Kidney (tissue), 14 donors: Measurements from ENCODE around the gene ERCC8. TPM values are rescaled to one million over a fixed set of nuclear protein-coding genes. Genes with fewer than 3 reads are reported as not detected.
"Not testable (repeated sequence)": the region's sequence is repeated elsewhere in the genome, so short reads cannot be mapped to it uniquely, and the experiment has no call there.

Source experiments
- DNase-seq, 5 donors: peaks; one replicate each; pipeline ENCODE4 v3.0.0-alpha.2; 2013 to 2020
- FAIRE-seq: peaks from 2 replicates; lab custom pipeline; 2012; peaks lifted over from hg19 to GRCh38; lab: Jason Lieb, UNC
- H3K27ac ChIP-seq, 2 donors: one replicate each; pipeline ENCODE4 v1.7.0; 2013; ENCODE audit warnings: low read depth in 2 of 2, low read length in 2 of 2, inconsistent platforms in 1 of 2
- H3K27me3 ChIP-seq: one replicate; pipeline ENCODE4 v1.7.1; 2013; ENCODE audit warnings: low read length, inconsistent platforms; ENCODE audit not compliant: control insufficient read depth, insufficient read depth
- H3K36me3 ChIP-seq, 3 donors: one replicate each; pipeline versions ENCODE4 v1.7.0 to v1.7.1; 2013; ENCODE audit warnings: low read length in 3 of 3, control low read depth in 1 of 3, inconsistent platforms in 1 of 3; ENCODE audit not compliant: insufficient read depth in 3 of 3, control insufficient read depth in 2 of 3
- H3K4me1 ChIP-seq, 3 donors: one replicate each; pipeline versions ENCODE4 v1.7.0 to v1.7.1; 2013; ENCODE audit warnings: low read length in 3 of 3, inconsistent platforms in 1 of 3, low read depth in 1 of 3; ENCODE audit not compliant: control insufficient read depth in 2 of 3, insufficient read depth in 2 of 3
- H3K4me3 ChIP-seq, 3 donors: one replicate each; pipeline versions ENCODE4 v1.7.0 to v1.8.1; 2013; ENCODE audit warnings: low read length in 3 of 3, control low read depth in 1 of 3, inconsistent platforms in 1 of 3
- H3K9ac ChIP-seq, 3 donors: one replicate each; pipeline versions ENCODE4 v1.7.0 to v1.7.1; 2013; ENCODE audit warnings: low read length in 3 of 3, control low read depth in 1 of 3, inconsistent platforms in 1 of 3
- H3K9me3 ChIP-seq, 3 donors: one replicate each; pipeline versions ENCODE4 v1.7.0 to v1.7.1; 2013; ENCODE audit warnings: low read length in 3 of 3, control low read depth in 1 of 3, inconsistent platforms in 1 of 3; ENCODE audit not compliant: control insufficient read depth in 2 of 3, insufficient read depth in 1 of 3
- intact Hi-C: fragments of 100-400 bp; cut with DNase I; formaldehyde crosslinking; loops from one replicate; pipeline ENCODE4 v1.11.1; 2022
- polyA plus RNA-seq: library from polyadenylated mRNA; stranded (reverse); fragments of 350-450 nt; fragmentation: Illumina TruSeq; extraction: RNeasy Lipid Tissue Mini Kit (QIAGEN cat#74804); gene quantifications from one replicate; pipeline ENCODE4 v1.2.3, GENCODE V29; 2014; ENCODE audit warnings: low read depth, low replicate concordance; ENCODE audit not compliant: insufficient read depth
- total RNA-seq: library from RNA; stranded (reverse); fragmentation: NEBNext Ultra II Directional; extraction: Animal tissue kit (Norgen Biotek cat#: 25700); gene quantifications from one replicate; pipeline ENCODE4 v1.2.1, GENCODE V29; 2021
- TF ChIP-seq, protein P1 (sequence below): IDR thresholded peaks from 3 replicates; pipeline ENCODE4 v1.5.1; 2012; ENCODE audit warnings: mild to moderate bottlenecking, moderate library complexity, borderline replicate concordance; ENCODE audit not compliant: insufficient read depth; ENCODE audit errors: extremely low read depth
- donor health status: control.
- donor health status: control.
- donor health status: control.
- donor health status: control.
- donor health status: control.
- donor health status: DM: yes; HTN: yes; CAD: no.
- donor health status: Normal renal cell carcinoma (clear cell type).

ERCC8 gene
- total and polyA plus RNA-seq, 2 donors from 2014 or later, result 6.6 to 11.5 TPM

- H3K27me3 ChIP-seq, result no peaks in the 10 kb centered on the region
- FAIRE-seq, result no peak
- TF ChIP-seq, protein P1, sequence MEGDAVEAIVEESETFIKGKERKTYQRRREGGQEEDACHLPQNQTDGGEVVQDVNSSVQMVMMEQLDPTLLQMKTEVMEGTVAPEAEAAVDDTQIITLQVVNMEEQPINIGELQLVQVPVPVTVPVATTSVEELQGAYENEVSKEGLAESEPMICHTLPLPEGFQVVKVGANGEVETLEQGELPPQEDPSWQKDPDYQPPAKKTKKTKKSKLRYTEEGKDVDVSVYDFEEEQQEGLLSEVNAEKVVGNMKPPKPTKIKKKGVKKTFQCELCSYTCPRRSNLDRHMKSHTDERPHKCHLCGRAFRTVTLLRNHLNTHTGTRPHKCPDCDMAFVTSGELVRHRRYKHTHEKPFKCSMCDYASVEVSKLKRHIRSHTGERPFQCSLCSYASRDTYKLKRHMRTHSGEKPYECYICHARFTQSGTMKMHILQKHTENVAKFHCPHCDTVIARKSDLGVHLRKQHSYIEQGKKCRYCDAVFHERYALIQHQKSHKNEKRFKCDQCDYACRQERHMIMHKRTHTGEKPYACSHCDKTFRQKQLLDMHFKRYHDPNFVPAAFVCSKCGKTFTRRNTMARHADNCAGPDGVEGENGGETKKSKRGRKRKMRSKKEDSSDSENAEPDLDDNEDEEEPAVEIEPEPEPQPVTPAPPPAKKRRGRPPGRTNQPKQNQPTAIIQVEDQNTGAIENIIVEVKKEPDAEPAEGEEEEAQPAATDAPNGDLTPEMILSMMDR, result no peak
Measured at GRCh38 chr5:60992871-60993270, 48.0 kb upstream of the ERCC8 start.

DNA sequence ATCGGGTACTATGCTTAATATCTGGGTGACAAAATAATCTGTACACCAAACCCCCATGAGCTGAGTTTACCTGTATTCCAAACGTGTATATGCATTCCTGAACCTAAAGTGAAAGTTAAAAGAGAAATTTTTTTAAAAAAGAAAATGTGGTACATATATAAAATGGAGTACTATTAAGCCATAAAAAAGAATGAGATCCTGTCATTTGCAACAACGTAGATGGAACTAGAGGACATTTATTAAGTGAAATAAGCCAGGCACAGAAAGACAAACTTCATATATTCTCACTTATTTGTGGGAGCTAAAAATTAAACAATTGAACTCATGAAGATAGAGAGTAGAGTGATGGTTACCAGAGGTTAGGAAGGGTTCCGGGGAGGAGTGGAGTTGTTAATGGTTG lies 44.9 kb upstream of the ERCC8 start:
- Histone ChIP-seq H3K4me1 (no peaks in the 10 kb centered on the region), H3K9me3 (no peaks in the 10 kb centered on the region), H3K36me3 (no peaks in the 10 kb centered on the region), H3K4me3 (no peak overlapping the region), H3K27ac (no peak overlapping the region), H3K27me3 (no peaks in the 10 kb centered on the region), H3K9ac (no peak overlapping the region)
- TF ChIP-seq, protein P1, result no peak
- DNase-seq (no peak), FAIRE-seq (no peak)
- intact Hi-C loops, result no loop called here

More at GRCh38 chr5:60992871-60993270, 48.0 kb upstream of the ERCC8 start:
- intact Hi-C loops, result no loop called here
- no peaks in the 10 kb centered on the region for H3K36me3 ChIP-seq
- H3K9ac ChIP-seq, result no peak overlapping the region
- no peak overlapping the region for H3K27ac ChIP-seq
- no peaks in the 10 kb centered on the region for H3K4me1 ChIP-seq
- DNase-seq, result no peak
- H3K9me3 ChIP-seq, result no peaks in the 10 kb centered on the region
- H3K4me3 ChIP-seq, result no peak overlapping the region

GRCh38 chr5:60982127-60982526 lies 37.3 kb upstream of the ERCC8 start:
- H3K4me1 ChIP-seq, H3K36me3 ChIP-seq, intact Hi-C loops, DNase-seq, H3K9me3 ChIP-seq, H3K27me3 ChIP-seq, H3K9ac ChIP-seq, H3K27ac ChIP-seq, H3K4me3 ChIP-seq, FAIRE-seq: not testable (repeated sequence)

DNA sequence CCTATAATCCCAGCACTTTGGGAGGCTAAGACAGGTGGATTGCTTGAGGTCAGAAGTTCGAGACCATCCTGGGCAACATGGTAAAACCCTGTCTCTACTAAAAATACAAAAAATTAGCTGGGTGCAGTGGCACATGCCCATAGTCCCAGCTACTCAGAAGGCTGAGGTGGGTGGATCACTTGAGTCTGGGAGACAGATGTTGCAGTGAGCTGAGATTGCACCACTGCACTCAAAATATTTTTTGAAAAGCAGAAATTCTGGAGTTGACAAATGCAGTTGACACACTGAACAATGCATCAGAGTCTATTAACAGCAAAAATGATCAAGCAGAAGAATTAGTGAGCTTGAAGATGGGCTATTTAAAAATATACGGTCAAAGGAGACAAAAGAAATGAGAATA lies 35.6 kb upstream of the ERCC8 start:
- TF ChIP-seq, protein P1, result no peak
- no peak for DNase-seq
- intact Hi-C loops, result no loop called here

More for the DNA sequence above, 35.6 kb upstream of the ERCC8 start:
- Histone ChIP-seq H3K9me3 (no peaks in the 10 kb centered on the region), H3K36me3 (no peaks in the 10 kb centered on the region), H3K27me3 (no peaks in the 10 kb centered on the region), H3K4me1 (no peaks in the 10 kb centered on the region), H3K4me3 (no peak overlapping the region), H3K9ac (no peak overlapping the region), H3K27ac (no peak overlapping the region)
- no peak for FAIRE-seq
